Esophagus muscularis mucosa (tissue), 4 donors: Measurements from ENCODE around the gene UNKL. TPM values are rescaled to one million over a fixed set of nuclear protein-coding genes. Genes with fewer than 3 reads are reported as not detected.

Source experiments
- DNase-seq: peaks from one replicate; pipeline ENCODE4 v3.0.0-alpha.2; 2017; ENCODE audit errors: extremely low spot score
- H3K27ac ChIP-seq, 4 donors: fragments of 200-600 bp; sonication (generic); replicated peaks in 1 of 4; 1 replicate in 3 of 4; 2 replicates in 1 of 4; pipeline ENCODE4 v1.5.1; 2016 to 2019; ENCODE audit warnings: mild to moderate bottlenecking in 1 of 4
- H3K27me3 ChIP-seq, 4 donors: fragments of 200-600 bp; sonication (generic); one replicate each; pipeline versions ENCODE4 v1.5.1 to v1.6.0; 2016 to 2019
- H3K36me3 ChIP-seq, 4 donors: fragments of 200-600 bp; sonication (generic); one replicate each; pipeline ENCODE4 v1.5.1; 2016 to 2019
- H3K4me1 ChIP-seq, 4 donors: fragments of 200-600 bp; sonication (generic); one replicate each; pipeline ENCODE4 v1.5.1; 2016 to 2019
- H3K4me3 ChIP-seq, 4 donors: fragments of 200-600 bp; sonication (generic); 1 replicate in 2 of 4; 2 replicates in 2 of 4; pipeline ENCODE4 v1.5.1; 2016 to 2019; ENCODE audit warnings: mild to moderate bottlenecking in 4 of 4, moderate library complexity in 1 of 4
- H3K9me3 ChIP-seq, 4 donors: fragments of 200-600 bp; sonication (generic); 1 replicate in 3 of 4; 2 replicates in 1 of 4; pipeline ENCODE4 v1.5.1; 2016 to 2019
- EP300 ChIP-seq: sonication (generic); formaldehyde crosslinking; IDR thresholded peaks from one replicate; pipeline ENCODE4 v1.6.1; 2017; ENCODE audit warnings: antibody characterized with exemption
- POLR2A ChIP-seq: fragments of 450-650 bp; IDR thresholded peaks from one replicate; pipeline ENCODE4 v1.6.1; 2017; ENCODE audit warnings: antibody characterized with exemption, moderate library complexity, mild to moderate bottlenecking, low read depth
- POLR2AphosphoS5 ChIP-seq, 2 donors: sonication (generic); formaldehyde crosslinking; IDR thresholded peaks; one replicate each; pipeline ENCODE4 v1.6.1; 2017; ENCODE audit warnings: antibody characterized with exemption in 2 of 2
- WGBS: methylation state at CpG from one replicate; pipeline ENCODE4 v1.1.5; 2018; 5-methylcytosine and 5-hydroxymethylcytosine counted together
- intact Hi-C: fragments of 100-400 bp; cut with DNase I; formaldehyde crosslinking; loops from one replicate; pipeline ENCODE4 v1.15.1; 2023
- total RNA-seq, 4 donors: library from RNA; depleted of rRNA; stranded (reverse); fragments of >200 nt; gene quantifications; one replicate each; pipeline versions ENCODE4 v1.1.0 to v1.2.1, GENCODE V29; 2016
- TF ChIP-seq, protein P1 (sequence below), 3 experiments: fragments of 200-600 bp in 2 of 3; fragments of 450-650 bp in 1 of 3; sonication (generic) in 2 of 3; IDR thresholded peaks; one replicate each; pipeline ENCODE4 v1.5.1; 2017 to 2019; ENCODE audit warnings: antibody characterized with exemption in 3 of 3, mild to moderate bottlenecking in 2 of 3, moderate library complexity in 1 of 3

The UNKL gene
- total RNA-seq, 4 donors from 2014 or later = 9.3 to 23.7 (median 16.5) TPM

DNA sequence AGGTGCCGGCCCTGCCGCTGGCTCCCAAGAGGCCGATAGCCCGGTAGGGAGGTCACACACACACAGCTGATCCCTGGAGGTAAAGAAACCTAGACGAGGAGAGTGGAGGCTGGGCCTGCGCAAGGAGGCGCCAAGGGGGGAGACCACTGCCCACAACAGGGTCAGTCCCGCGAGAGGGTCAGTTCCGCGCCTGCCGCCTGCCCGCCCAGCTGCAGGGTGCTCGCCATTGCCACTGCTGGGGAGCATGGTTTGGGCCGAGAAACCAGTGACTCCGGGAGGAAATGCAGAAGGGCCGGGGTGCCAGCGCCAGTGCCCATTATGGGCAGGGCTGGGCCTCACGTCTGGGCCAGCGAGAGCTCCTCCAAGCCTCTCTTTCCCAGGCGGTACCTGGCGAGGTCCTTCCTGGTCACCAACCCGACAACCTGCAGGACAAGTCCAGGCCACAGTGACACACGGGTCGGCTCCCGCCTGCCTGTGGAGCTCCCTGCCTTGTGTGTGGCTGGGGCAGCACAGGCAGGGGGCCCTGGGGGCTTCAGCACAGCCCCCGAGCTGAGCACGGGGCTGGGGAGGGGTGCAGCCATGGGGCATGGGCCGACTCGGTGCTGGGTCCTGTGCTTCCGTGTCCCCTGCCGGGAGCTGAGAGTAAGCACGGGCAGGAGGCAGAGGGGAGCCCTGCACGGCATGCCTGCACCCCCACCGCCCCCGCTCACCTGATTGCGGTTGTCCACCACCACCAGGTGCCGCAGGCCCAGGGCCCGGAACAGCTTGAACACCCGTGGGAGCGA, 32.0 kb upstream of the UNKL start:
- H3K9me3 ChIP-seq = no peaks in the 10 kb centered on the region
- DNase-seq = no peak
- no peak overlapping the region for H3K4me3 ChIP-seq
- TF ChIP-seq EP300 (no peak), POLR2A (no peak)
- intact Hi-C loops = no loop called here
- H3K4me1 ChIP-seq = no peaks in the 10 kb centered on the region
- 92% methylated on average over 24 of the region's 41 CpGs for WGBS
- H3K27ac ChIP-seq = no peak overlapping the region
- H3K27me3 ChIP-seq = no peaks in the 10 kb centered on the region
- H3K36me3 ChIP-seq = peaks cover 20 to 67% (median 64%) of the 10 kb centered on the region in 4 donors

DNA sequence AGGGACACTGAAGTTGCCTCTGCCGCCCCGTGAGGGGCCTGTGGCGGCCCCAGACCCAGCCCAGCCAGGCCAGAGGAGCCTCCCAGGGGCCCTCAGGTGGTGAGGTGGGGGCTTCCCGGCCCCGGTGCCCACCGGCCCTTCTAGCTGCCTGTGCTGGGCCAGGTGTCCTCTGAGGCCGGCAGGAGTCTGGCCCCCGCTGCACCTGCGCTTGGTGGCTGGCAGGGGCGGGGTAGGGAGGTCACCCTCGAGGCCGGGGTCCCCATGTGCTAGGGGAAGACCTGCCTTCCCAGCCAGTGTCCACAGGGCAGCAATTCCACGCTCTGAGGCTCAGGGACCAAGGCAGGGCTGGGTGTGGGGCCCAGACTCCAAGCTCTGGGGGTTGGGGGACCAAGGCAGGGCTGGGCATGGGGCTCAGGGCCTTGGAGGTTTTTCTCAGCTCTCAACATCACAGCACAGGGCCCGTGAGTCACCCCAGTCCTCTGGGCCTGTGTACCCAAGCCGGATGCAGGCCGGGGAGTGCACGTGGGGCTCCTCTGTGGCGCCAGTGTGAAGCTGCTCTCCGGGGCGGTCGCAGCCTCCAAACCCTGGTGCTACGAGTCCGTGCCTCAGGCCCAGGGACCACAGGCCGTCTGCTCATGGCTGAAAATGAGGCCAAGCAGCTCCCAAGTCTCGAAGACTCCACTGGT, 31.2 kb upstream of the UNKL start:
- Histone ChIP-seq H3K9me3 (no peaks in the 10 kb centered on the region), H3K4me1 (no peaks in the 10 kb centered on the region), H3K36me3 (peaks cover 20 to 59% (median 56%) of the 10 kb centered on the region in 4 donors), H3K4me3 (no peak overlapping the region), H3K27me3 (no peaks in the 10 kb centered on the region), H3K27ac (no peak overlapping the region)
- 84% methylated on average over 8 of the region's 25 CpGs for WGBS
- DNase-seq = no peak
- intact Hi-C loops = no loop called here
- TF ChIP-seq POLR2AphosphoS5 (IDR thresholded peaks at IDR 0.05) (no peak), EP300 (no peak), POLR2A (no peak)
- TF ChIP-seq, protein P1, sequence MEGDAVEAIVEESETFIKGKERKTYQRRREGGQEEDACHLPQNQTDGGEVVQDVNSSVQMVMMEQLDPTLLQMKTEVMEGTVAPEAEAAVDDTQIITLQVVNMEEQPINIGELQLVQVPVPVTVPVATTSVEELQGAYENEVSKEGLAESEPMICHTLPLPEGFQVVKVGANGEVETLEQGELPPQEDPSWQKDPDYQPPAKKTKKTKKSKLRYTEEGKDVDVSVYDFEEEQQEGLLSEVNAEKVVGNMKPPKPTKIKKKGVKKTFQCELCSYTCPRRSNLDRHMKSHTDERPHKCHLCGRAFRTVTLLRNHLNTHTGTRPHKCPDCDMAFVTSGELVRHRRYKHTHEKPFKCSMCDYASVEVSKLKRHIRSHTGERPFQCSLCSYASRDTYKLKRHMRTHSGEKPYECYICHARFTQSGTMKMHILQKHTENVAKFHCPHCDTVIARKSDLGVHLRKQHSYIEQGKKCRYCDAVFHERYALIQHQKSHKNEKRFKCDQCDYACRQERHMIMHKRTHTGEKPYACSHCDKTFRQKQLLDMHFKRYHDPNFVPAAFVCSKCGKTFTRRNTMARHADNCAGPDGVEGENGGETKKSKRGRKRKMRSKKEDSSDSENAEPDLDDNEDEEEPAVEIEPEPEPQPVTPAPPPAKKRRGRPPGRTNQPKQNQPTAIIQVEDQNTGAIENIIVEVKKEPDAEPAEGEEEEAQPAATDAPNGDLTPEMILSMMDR (IDR thresholded peaks at IDR 0.05) = no peak

DNA sequence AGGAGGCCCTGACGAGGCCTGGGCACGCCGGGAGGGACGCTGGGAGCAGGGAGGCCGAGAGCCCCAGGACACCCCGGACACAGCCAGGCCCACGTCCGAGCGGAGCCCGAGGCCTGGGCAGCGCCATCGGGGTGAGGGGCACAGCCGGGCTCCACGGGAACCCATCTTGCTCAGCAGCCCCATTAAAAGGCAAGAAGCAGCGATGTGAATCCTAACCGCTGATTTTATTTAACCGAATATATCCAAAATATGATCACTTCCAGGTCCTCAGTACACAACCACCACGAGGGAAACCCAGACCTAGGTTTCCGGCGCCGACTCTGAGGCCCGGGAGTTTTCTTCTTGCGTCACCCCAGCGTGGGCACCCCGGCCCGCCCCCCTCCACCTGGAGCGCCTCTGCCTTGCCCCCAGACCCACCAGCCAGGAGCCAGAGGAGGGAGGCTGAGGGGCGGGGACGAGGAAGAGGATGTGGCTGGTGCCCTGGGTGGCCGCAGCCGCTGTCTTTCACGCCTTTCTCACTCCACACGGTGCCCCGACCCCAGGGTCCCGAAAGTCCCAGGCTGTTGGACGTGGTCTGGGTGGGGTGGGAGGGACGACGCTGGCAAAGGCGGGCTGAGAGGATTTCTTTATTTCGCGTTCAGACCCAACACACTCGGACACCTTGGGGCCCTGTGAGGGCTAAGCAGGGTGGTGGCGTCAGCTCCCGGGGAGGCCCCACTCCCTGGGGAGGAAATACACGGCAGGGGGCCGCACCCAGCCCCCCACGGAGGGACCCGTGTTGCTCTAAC, 30.4 kb upstream of the UNKL start:
- Histone ChIP-seq H3K4me3 (no peak overlapping the region), H3K36me3 (peaks cover 15 to 52% (median 49%) of the 10 kb centered on the region in 4 donors), H3K4me1 (no peaks in the 10 kb centered on the region), H3K27me3 (no peaks in the 10 kb centered on the region), H3K9me3 (no peaks in the 10 kb centered on the region), H3K27ac (no peak overlapping the region)
- intact Hi-C loops = no loop called here
- no peak for TF ChIP-seq POLR2AphosphoS5 (IDR thresholded peaks at IDR 0.05)
- TF ChIP-seq POLR2A = no peak
- no peak for TF ChIP-seq EP300
- TF ChIP-seq, protein P1 (IDR thresholded peaks at IDR 0.05) = no peak
- no peak for DNase-seq
- WGBS = 85% methylated on average over 34 of the region's 48 CpGs

DNA sequence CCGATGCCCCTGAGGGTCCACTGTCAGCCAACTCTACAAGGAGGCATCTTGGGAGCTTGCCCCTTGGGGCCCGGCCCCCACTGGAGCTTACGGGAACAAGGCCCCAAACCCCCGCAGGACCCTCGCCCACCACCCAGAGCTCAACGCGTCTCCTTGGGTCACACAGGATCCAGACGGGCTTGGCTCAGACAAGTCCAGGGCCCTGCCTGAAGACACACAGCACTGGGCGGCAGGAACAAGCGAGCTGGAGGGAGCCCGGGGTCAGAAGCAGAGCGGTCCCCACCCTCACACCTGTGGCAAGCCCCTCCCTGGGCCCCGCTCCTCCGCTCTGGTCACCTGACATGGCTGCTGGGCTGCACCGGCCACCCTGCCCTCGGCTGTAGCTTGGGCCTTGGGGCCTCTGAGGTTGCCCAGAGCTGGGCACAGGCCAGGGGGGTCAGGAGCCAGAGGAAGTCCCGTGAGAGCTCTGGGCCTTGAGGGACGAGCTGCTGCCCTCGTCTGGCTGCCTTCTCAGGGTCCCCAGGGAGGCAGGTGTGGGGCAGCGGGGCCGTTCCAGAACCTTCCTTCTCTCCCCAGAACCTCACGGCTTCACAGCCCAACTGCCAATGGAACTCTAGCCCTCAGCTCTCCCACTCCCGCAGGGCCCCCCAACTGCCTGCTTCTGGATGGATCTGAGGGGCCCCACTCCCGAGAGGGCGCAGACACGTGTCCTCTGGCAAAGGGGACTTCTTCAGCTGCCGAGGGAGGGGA, 29.7 kb upstream of the UNKL start, which contains the start of gene CCDC154:
Gene CCDC154 (minus strand): TSS at position 577 of the 750 bp plus-strand sequence. CDS start 234 bp downstream, at position 343.
- H3K4me3 ChIP-seq = no peak within 1 kb of the TSS
- no peak within 1 kb of the TSS for H3K27ac ChIP-seq
- whole genome bisulfite sequencing = 72% methylated on average over 10 of the region's 27 CpGs
- intact Hi-C loops = no loop called here
- no peaks in the 10 kb centered on the region for H3K4me1 ChIP-seq
- H3K9me3 ChIP-seq = no peaks in the 10 kb centered on the region
- no peaks in the 10 kb centered on the region for H3K27me3 ChIP-seq
- no peak for DNase-seq
- TF ChIP-seq POLR2AphosphoS5 (IDR thresholded peaks at IDR 0.05) = no peak
- H3K36me3 ChIP-seq = peaks cover 14 to 44% (median 41%) of the 10 kb centered on the region in 4 donors

DNA sequence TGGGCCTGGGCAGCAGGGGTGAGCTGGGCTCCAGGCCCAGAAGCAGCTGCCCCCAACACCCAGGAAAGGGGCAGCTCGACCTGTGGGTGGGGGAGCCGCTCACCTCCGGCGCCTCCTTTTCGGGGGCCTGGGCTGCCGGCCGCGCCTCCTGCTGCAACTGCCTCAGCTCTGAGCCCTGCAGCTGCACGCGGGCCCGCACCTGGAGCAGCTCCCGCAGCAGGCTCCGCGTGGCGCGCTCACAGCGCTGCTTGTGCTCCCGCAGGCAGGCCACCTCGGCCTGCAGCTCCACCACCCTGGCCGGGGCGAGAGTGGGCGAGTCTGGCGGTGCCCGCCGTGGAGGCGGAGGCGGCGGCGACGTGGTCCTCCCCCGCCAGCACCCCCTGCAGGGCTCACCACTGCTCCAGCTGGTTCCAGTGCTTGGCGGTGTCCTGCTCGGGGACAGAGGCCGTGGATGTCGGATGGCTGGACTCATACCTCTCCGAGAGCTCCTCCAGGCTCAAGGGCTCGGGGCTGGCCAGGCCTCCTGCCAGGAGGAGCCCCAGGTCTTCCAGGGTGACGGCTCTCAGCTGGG, 29.0 kb upstream of the UNKL start:
- Histone ChIP-seq H3K9me3 (no peaks in the 10 kb centered on the region), H3K27ac (no peak overlapping the region), H3K36me3 (peaks cover 14 to 40% (median 35%) of the 10 kb centered on the region in 4 donors), H3K4me1 (no peaks in the 10 kb centered on the region), H3K4me3 (no peak overlapping the region), H3K27me3 (no peaks in the 10 kb centered on the region)
- no peak for TF ChIP-seq POLR2AphosphoS5 (IDR thresholded peaks at IDR 0.05)
- no peak for TF ChIP-seq EP300
- no peak for TF ChIP-seq POLR2A
- TF ChIP-seq, protein P1 (IDR thresholded peaks at IDR 0.05) = no peak
- WGBS = 84% methylated on average over 27 of the region's 38 CpGs
- intact Hi-C loops = no loop called here
- DNase-seq = no peak
